K562 (cell line): Measurements from ENCODE around the gene HS2ST1. TPM values are rescaled to one million over a fixed set of nuclear protein-coding genes. Genes with fewer than 3 reads are reported as not detected.

Experiments
- ADNP ChIP-seq: fragments of 200-800 bp; sonication (Bioruptor generic); IDR thresholded peaks from 2 replicates; pipeline ENCODE4 v1.6.1; 2016; ENCODE audit warnings: missing genetic modification characterization, missing compliant biosample characterization
- BCOR ChIP-seq: fragments of 450-650 bp; IDR thresholded peaks from 2 replicates; pipeline ENCODE4 v1.6.1; 2016
- CBFA2T3 ChIP-seq: fragments of 450-650 bp; IDR thresholded peaks from 2 replicates; pipeline ENCODE4 v1.6.1; 2017
- CBX3 ChIP-seq, 2 experiments: IDR thresholded peaks; 1 replicate in 1 of 2; 2 replicates in 1 of 2; pipeline ENCODE4 v1.6.1; 2012; ENCODE audit warnings: inconsistent platforms in 2 of 2, low read length in 2 of 2, borderline replicate concordance in 1 of 2, control low read depth in 1 of 2
- DACH1 ChIP-seq: fragments of 450-650 bp; IDR thresholded peaks from 2 replicates; pipeline ENCODE4 v1.6.1; 2018; ENCODE audit not compliant: partially characterized antibody
- DMBX1 ChIP-seq: fragments of 250-450 bp; sonication (Bioruptor Pico); IDR thresholded peaks from 2 replicates; pipeline ENCODE4 v1.8.0; 2022; ENCODE audit warnings: inconsistent platforms, mild to moderate bottlenecking, moderate library complexity, borderline replicate concordance
- ELF1 ChIP-seq: fragments of 200-800 bp; sonication (Bioruptor generic); IDR thresholded peaks from 2 replicates; pipeline ENCODE4 v1.6.1; 2016; ENCODE audit warnings: missing genetic modification characterization, missing compliant biosample characterization
- EP300 ChIP-seq: IDR thresholded peaks from 2 replicates; pipeline ENCODE4 v1.6.1; 2012; ENCODE audit warnings: low read length, improper control_type of control experiment
- EP400 ChIP-seq: fragments of 450-650 bp; IDR thresholded peaks from 2 replicates; pipeline ENCODE4 v1.6.1; 2017; ENCODE audit warnings: antibody characterized with exemption, mild to moderate bottlenecking, moderate library complexity
- FIP1L1 ChIP-seq: fragments of 200-400 bp; formaldehyde crosslinking; IDR thresholded peaks from 2 replicates; pipeline ENCODE4 v1.6.1; 2018; ENCODE audit warnings: mild to moderate bottlenecking, low read depth, low read length; ENCODE audit not compliant: poor library complexity, severe bottlenecking
- FOS ChIP-seq: IDR thresholded peaks from 3 replicates; pipeline ENCODE4 v1.6.1; 2011; ENCODE audit not compliant: insufficient read length; ENCODE audit errors: extremely low read depth
- FOXA1 ChIP-seq: fragments of 450-650 bp; IDR thresholded peaks from 2 replicates; pipeline ENCODE4 v1.6.1; 2016; ENCODE audit warnings: mild to moderate bottlenecking, borderline replicate concordance
- GATAD2A ChIP-seq: fragments of 450-650 bp; IDR thresholded peaks from 2 replicates; pipeline ENCODE4 v1.6.1; 2017
- HMBOX1 ChIP-seq: sonication (generic); IDR thresholded peaks from 2 replicates; pipeline ENCODE4 v1.6.1; 2016
- HNRNPL ChIP-seq: fragments of 200-400 bp; formaldehyde crosslinking; IDR thresholded peaks from 2 replicates; pipeline ENCODE4 v1.6.1; 2017; ENCODE audit warnings: low read depth, mild to moderate bottlenecking, low read length
- MTA3 ChIP-seq: fragments of 450-650 bp; formaldehyde crosslinking; IDR thresholded peaks from 2 replicates; pipeline ENCODE4 v1.6.1; 2017; ENCODE audit warnings: mild to moderate bottlenecking, borderline replicate concordance
- RB1 ChIP-seq: fragments of 450-650 bp; IDR thresholded peaks from 2 replicates; pipeline ENCODE4 v1.6.1; 2017; ENCODE audit warnings: low read depth, mild to moderate bottlenecking
- RBBP5 ChIP-seq: fragments of 200-600 bp; sonication (generic); IDR thresholded peaks from 2 replicates; pipeline ENCODE4 v1.6.1; 2012; ENCODE audit warnings: borderline replicate concordance, mild to moderate bottlenecking, low read length, control low read depth, inconsistent platforms; ENCODE audit not compliant: insufficient read depth, poor library complexity, severe bottlenecking
- RBM25 ChIP-seq: fragments of 200-400 bp; formaldehyde crosslinking; IDR thresholded peaks from 2 replicates; pipeline ENCODE4 v1.6.1; 2018; ENCODE audit warnings: low read length, low read depth, moderate library complexity; ENCODE audit not compliant: severe bottlenecking
- SIRT6 ChIP-seq: IDR thresholded peaks from one replicate; pipeline ENCODE4 v1.6.1; 2012; ENCODE audit warnings: low read depth, mild to moderate bottlenecking, control low read depth, inconsistent platforms, low read length, moderate library complexity
- SMAD2 ChIP-seq: fragments of 150-350 bp; IDR thresholded peaks from 2 replicates; pipeline ENCODE4 v1.6.1; 2014; ENCODE audit warnings: low read depth, mild to moderate bottlenecking, low read length
- SMARCA4 ChIP-seq: fragments of 450-650 bp; IDR thresholded peaks from 2 replicates; pipeline ENCODE4 v1.6.1; 2016
- STAT5A ChIP-seq: IDR thresholded peaks from 2 replicates; pipeline ENCODE4 v1.6.1; 2012; ENCODE audit warnings: low read length, inconsistent platforms, borderline replicate concordance
- TAF15 ChIP-seq: fragments of 200-400 bp; formaldehyde crosslinking; IDR thresholded peaks from 2 replicates; pipeline ENCODE4 v1.6.1; 2017; ENCODE audit warnings: mild to moderate bottlenecking, low read depth, low read length, moderate library complexity
- TAL1 ChIP-seq: fragments of 450-650 bp; IDR thresholded peaks from 2 replicates; pipeline ENCODE4 v1.6.1; 2016; ENCODE audit warnings: mild to moderate bottlenecking
- YBX1 ChIP-seq: fragments of 450-650 bp; IDR thresholded peaks from 2 replicates; pipeline ENCODE4 v1.7.1; 2016; ENCODE audit warnings: mild to moderate bottlenecking
- ZNF253 ChIP-seq: fragments of 250-450 bp; sonication (Bioruptor Pico); conservative IDR thresholded peaks from 2 replicates; pipeline ENCODE4 v1.6.1; 2021; ENCODE audit warnings: mild to moderate bottlenecking
- ZNF444 ChIP-seq: fragments of 250-450 bp; sonication (Bioruptor Pico); IDR thresholded peaks from 2 replicates; pipeline ENCODE4 v1.4.0; 2020; ENCODE audit warnings: mild to moderate bottlenecking, moderate library complexity
- ZNF668 ChIP-seq: fragments of 250-450 bp; sonication (Bioruptor Pico); IDR thresholded peaks from 2 replicates; pipeline ENCODE4 v1.8.0; 2022; ENCODE audit warnings: mild to moderate bottlenecking, inconsistent platforms
- polyA plus RNA-seq, 8 experiments: library from polyadenylated mRNA; depleted of rRNA in 4 of 8; stranded (reverse) in 5 of 8; unstranded in 3 of 8; fragments of >200 nt; fragmentation: Nextera tagmentation in 2 of 8; fragmentation: Illumina TruSeq in 1 of 8; extraction: Ambion mirVana in 2 of 8; extraction: Trizol in 1 of 8; gene quantifications; 2 replicates each; pipeline versions ENCODE4 v1.2.1 to v1.2.3, GENCODE V29; 2011 to 2014; ENCODE audit warnings: inconsistent platforms in 1 of 8, missing spikeins in 1 of 8
- total RNA-seq, 7 experiments: library from RNA; depleted of rRNA in 6 of 7; stranded (reverse); fragments of >200 nt in 6 of 7; fragmentation: Illumina TruSeq in 2 of 7; extraction: Trizol in 2 of 7; gene quantifications; 2 replicates each; pipeline versions ENCODE4 v1.2.1 to v1.2.3, GENCODE V29; 2011 to 2021; ENCODE audit warnings: low replicate concordance in 1 of 7
- TF ChIP-seq, protein P1 (sequence below): sonication (generic); formaldehyde crosslinking; IDR thresholded peaks from 2 replicates; pipeline ENCODE4 v1.8.1; 2023; ENCODE audit warnings: mild to moderate bottlenecking, missing genetic modification reagents

HS2ST1 gene
- total and polyA plus RNA-seq, 9 of the 15 experiments (the other 6 are each of a cell fraction or from before 2014, with no cell fraction given), result 7.7 to 43.3 (median 25.8) TPM

- TF ChIP-seq HMBOX1, result peak; percentile 73
- peak; percentile 44; the same call in 1 of the 2 replicates for TF ChIP-seq STAT5A
- TF ChIP-seq SIRT6, result no peak
- no peak for TF ChIP-seq TAF15
- TF ChIP-seq MTA3, result 0 out of 2 replicates have a peak, but pooled peaks have one; percentile 25
- TF ChIP-seq HNRNPL, result peak; percentile 64; the same call in 1 of the 2 replicates
- no peak for TF ChIP-seq ZNF668
- TF ChIP-seq RBM25, result peak; percentile 91
- peak; percentile 74 for TF ChIP-seq SMARCA4
- peak; percentile 61; the same call in 1 of the 2 replicates for TF ChIP-seq EP300
- 0 out of 2 replicates have a peak, but pooled peaks have one; percentile 75 for TF ChIP-seq GATAD2A
- TF ChIP-seq SMAD2, result no peak
- TF ChIP-seq, protein P1, sequence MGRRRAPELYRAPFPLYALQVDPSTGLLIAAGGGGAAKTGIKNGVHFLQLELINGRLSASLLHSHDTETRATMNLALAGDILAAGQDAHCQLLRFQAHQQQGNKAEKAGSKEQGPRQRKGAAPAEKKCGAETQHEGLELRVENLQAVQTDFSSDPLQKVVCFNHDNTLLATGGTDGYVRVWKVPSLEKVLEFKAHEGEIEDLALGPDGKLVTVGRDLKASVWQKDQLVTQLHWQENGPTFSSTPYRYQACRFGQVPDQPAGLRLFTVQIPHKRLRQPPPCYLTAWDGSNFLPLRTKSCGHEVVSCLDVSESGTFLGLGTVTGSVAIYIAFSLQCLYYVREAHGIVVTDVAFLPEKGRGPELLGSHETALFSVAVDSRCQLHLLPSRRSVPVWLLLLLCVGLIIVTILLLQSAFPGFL (CRISPR knock-in tag), result no peak
- no peak for TF ChIP-seq ZNF444 (CRISPR knock-in tag)
- TF ChIP-seq YBX1, result no peak
- TF ChIP-seq FOXA1, result no peak
- peak; percentile 86 for TF ChIP-seq BCOR
- TF ChIP-seq FOS, result no peak
- TF ChIP-seq RBBP5, result no peak
- peak; percentile 85 for TF ChIP-seq CBFA2T3
- no peak for TF ChIP-seq ELF1
- no peak for TF ChIP-seq ZNF253 (CRISPR knock-in tag)
- peak; percentile 29; the same call in 1 of the 2 replicates for TF ChIP-seq EP400
- TF ChIP-seq TAL1, result peak; percentile 73
- TF ChIP-seq FIP1L1, result no peak
- no peak for TF ChIP-seq RB1
- 0 out of 3 replicates have a peak, but pooled peaks of 1 of the 2 experiments have one; percentile 56 for TF ChIP-seq CBX3 (IDR thresholded peaks at IDR 0.05; ENCODE audit: borderline replicate concordance in 1 of 2, low read length in 2 of 2)
- peak; percentile 72 for TF ChIP-seq DACH1
- TF ChIP-seq ADNP, result peak; percentile 84
- 0 out of 2 replicates have a peak, but pooled peaks have one; percentile 30 for TF ChIP-seq DMBX1 (CRISPR knock-in tag)
These were observed 77.2 kb downstream of the HS2ST1 start (continued) for GRCh38 chr1:86991549-86992186.
